LNCaP clone FGC (cell line): ENCODE data around the gene CAMKK2.

Experiments
- DNase-seq: peaks from one replicate; pipeline ENCODE4 v3.0.0-alpha.2; 2011; ENCODE audit warnings: low read depth
- H3K4me3 ChIP-seq: 2 replicates; pipeline ENCODE4 v1.5.1; 2011; ENCODE audit warnings: mild to moderate bottlenecking, low read depth, low read length, control low read depth
- TF ChIP-seq, protein P1 (sequence below): IDR thresholded peaks from 2 replicates; pipeline ENCODE4 v1.5.1; 2012; ENCODE audit warnings: mild to moderate bottlenecking; ENCODE audit not compliant: control insufficient read depth, insufficient read depth; ENCODE audit errors: extremely low read depth

The CAMKK2 gene

DNA sequence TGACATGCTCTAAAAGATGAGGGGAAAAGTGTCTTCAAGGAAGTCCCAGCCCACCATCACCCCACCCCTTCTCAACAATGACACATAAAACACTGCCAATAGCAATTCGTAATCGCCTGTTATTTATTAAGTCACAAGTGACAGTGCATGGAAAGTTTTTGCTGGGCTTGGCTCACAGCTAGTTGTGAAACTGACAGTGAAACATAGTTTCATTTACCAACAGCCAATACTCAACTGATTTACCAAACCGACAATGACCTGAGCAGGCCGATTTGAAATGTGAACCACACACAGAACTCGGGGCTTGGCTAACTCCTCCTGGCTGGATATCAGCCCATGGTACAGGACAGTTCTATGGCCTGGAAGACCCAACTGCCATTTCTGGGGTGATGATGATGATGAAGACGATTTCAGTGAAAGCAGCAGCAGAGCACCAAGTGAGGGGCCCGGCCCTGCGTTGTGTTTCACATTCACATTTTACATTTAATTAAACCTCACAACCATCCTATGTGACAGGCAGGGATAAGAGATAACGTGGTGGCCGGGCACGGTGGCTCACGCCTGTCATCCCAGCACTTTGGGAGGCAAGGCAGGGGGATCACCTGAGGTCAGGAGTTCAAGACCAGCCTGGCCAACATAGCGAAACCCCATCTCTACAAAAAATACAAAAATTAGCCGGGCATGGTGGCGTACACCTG is 42.7 kb downstream of the CAMKK2 start:
- no peak overlapping the region for H3K4me3 ChIP-seq
- TF ChIP-seq, protein P1, sequence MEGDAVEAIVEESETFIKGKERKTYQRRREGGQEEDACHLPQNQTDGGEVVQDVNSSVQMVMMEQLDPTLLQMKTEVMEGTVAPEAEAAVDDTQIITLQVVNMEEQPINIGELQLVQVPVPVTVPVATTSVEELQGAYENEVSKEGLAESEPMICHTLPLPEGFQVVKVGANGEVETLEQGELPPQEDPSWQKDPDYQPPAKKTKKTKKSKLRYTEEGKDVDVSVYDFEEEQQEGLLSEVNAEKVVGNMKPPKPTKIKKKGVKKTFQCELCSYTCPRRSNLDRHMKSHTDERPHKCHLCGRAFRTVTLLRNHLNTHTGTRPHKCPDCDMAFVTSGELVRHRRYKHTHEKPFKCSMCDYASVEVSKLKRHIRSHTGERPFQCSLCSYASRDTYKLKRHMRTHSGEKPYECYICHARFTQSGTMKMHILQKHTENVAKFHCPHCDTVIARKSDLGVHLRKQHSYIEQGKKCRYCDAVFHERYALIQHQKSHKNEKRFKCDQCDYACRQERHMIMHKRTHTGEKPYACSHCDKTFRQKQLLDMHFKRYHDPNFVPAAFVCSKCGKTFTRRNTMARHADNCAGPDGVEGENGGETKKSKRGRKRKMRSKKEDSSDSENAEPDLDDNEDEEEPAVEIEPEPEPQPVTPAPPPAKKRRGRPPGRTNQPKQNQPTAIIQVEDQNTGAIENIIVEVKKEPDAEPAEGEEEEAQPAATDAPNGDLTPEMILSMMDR, result no peak
- DNase-seq, result no peak

DNA sequence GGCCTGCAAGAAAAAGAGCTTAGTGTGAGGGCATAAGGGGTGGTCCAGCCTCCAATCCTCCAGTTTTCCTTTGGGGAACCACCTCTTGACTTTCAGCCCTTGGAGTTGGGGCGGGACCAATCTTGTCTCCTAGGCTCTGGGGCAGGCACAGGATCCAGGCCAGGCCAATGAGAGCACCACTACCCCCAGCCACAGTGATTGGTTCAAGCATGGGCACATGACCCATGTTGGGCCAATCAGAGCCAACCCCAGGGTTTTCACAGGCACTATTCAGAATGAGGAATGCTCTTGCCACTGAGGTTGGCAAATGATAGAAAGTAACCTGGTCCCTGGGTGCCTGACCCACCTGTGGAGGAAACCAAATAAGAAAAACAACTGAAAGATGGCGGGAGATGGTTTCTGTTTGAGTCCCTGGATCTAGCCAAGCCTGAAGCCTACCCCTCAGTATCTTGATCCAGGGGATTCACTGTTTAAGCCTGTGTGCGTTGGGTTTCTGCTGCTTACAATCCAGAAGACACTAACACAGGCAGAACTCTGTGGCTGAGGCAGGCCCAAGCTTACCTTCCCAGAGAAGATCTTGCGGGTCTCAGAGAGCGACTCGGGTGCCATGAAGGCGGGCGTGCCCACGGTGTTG is 43.7 kb downstream of the CAMKK2 start:
- H3K4me3 ChIP-seq, result no peak overlapping the region
- no peak for DNase-seq
- TF ChIP-seq, protein P1, result no peak

DNA sequence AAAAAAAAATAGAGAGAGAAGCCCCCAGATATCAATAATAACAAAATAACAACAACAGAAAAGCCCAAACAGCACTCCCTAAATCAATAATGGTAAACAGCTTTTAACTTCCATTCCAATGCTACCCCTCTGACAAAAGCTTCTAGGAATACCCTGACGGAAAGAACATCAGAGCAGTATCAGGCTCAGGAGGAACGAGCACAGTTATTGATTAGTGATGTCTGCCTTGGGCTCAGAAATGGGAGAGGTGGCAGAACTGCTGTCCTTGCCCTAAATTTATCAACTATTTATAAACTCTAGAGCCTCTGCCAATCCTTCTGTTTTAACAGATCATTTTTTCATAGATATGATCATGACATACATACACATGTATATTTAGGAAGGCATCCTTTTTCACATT is 44.7 kb downstream of the CAMKK2 start:
- TF ChIP-seq, protein P1, result no peak
- no peak for DNase-seq
- no peak overlapping the region for H3K4me3 ChIP-seq

DNA sequence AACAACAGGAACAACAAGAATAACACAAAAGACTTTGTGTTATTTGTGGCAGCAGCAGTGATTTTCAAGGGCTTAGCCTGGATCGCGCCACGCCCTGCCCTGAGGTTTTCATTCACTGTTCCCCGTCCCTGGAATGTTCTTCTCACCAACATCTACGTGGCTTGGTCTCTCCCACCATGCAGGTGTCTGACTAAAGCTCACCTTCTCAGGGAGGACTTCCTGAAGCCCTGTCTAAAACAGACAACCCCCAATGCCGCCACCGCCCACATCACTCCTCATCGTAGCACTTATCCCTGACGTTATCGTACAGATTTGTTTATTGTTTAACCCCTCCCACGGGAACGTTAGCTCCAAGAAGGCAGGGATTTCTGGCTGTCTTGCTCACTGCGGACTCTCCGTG is 46.1 kb downstream of the CAMKK2 start:
- no peak for DNase-seq
- TF ChIP-seq, protein P1, result no peak
- no peak overlapping the region for H3K4me3 ChIP-seq

DNA sequence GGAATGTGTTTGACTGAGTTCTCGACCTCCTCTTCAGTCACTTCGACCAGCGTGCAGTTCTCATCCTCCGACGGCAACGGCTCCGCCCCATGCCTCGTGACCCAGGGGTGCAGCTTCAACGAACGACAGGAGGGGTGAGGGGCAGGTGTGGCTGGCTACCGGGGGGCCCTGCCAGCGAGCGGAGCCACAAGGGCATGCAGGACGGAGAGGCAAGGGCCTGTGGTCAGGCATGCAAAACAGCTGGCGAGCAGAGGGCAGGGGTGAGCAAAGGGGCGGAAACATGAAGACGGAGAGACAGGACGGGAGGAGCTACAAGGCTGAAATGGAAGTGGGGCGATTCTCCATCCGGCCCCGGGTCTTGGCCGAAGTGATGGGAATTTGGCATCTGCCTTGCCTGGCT is 47.9 kb downstream of the CAMKK2 start:
- no peak for DNase-seq
- no peak overlapping the region for H3K4me3 ChIP-seq
- TF ChIP-seq, protein P1, result no peak

DNA sequence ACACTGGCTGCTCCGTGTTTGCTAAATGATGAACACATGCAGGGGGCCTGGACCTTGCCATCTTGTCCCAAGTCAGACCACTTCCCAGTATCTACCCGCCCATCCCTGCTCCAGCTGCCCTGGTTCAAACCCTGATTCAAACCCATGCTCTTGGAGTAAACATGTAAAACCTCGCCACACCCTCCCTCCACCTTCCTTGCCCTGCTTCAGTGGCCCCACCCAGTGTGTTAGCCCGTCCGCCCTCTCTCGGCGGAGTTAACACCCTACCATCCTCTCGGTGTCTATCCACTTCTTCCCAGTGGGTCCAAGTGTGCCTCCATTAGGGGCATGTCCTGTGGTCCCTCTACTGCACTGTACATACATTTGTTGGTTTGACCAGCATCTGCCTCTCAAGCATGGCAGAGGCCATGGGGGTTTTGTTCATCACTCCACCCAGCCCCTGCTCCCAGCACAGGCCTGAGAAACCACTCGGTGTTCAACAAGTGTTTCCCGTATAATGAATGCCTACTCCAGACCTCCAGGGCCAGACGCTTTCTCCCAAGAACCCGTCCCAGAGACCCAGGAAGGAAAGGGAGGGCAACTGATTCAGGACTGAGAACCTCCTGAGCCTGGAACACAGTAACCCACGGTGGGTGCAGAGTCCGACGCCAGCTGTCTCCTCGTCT is 49.5 kb downstream of the CAMKK2 start:
- no peak overlapping the region for H3K4me3 ChIP-seq
- no peak for DNase-seq
- TF ChIP-seq, protein P1, result no peak
